H1 (cell line): ENCODE results near the gene ADARB2. TPM values are rescaled to one million over a fixed set of nuclear protein-coding genes. Genes with fewer than 3 reads are reported as not detected.

Experiments
- CTCF ChIA-PET: fragments of 300-600 bp; sonication (Branson Sonifier 250); formaldehyde crosslinking; loops from one replicate; lab custom pipeline; 2021; ENCODE audit not compliant: partially characterized antibody; lab: Charles Lee
- POLR2A ChIA-PET: fragments of 300-600 bp; sonication (Branson Sonifier 250); formaldehyde crosslinking; loops from one replicate; lab custom pipeline; 2021; ENCODE audit warnings: inconsistent platforms; ENCODE audit not compliant: partially characterized antibody; lab: Charles Lee
- DNase-seq, 2 experiments: peaks; one replicate each; pipeline versions ENCODE4 v3.0.0 to v3.0.0-alpha.2; 2010 to 2022; ENCODE audit warnings: low spot score in 2 of 2, low read depth in 1 of 2, mixed read lengths in 1 of 2
- FAIRE-seq: peaks from 2 replicates; lab custom pipeline; 2011; peaks lifted over from hg19 to GRCh38; lab: Jason Lieb, UNC
- H2AFZ ChIP-seq: 2 replicates; pipeline ENCODE4 v1.8.1; 2012; ENCODE audit warnings: low read length, inconsistent platforms
- H2AK5ac ChIP-seq: 2 replicates; pipeline ENCODE4 v1.6.1; 2013; ENCODE audit warnings: low read depth, low read length
- H2BK120ac ChIP-seq: replicated peaks from 2 replicates; pipeline ENCODE3; 2013; ENCODE audit warnings: low read depth, low read length, inconsistent platforms
- H2BK12ac ChIP-seq: 2 replicates; pipeline ENCODE4 v1.6.1; 2013; ENCODE audit warnings: low read depth, low read length
- H2BK15ac ChIP-seq: 2 replicates; pipeline ENCODE4 v1.6.1; 2013; ENCODE audit warnings: low read length
- H2BK20ac ChIP-seq: 2 replicates; pipeline ENCODE4 v1.6.1; 2013; ENCODE audit warnings: low read length
- H2BK5ac ChIP-seq: 2 replicates; pipeline ENCODE4 v1.6.1; 2013; ENCODE audit warnings: low read depth, low read length
- H3K14ac ChIP-seq: 2 replicates; pipeline ENCODE4 v1.6.1; 2013; ENCODE audit warnings: inconsistent platforms; ENCODE audit not compliant: insufficient read length
- H3K18ac ChIP-seq: 2 replicates; pipeline ENCODE4 v1.6.1; 2013; ENCODE audit warnings: low read length; ENCODE audit errors: extremely low read depth
- H3K23ac ChIP-seq: 2 replicates; pipeline ENCODE4 v1.6.1; 2013; ENCODE audit warnings: inconsistent platforms; ENCODE audit not compliant: insufficient read length
- H3K23me2 ChIP-seq: 2 replicates; pipeline ENCODE4 v1.6.1; 2013; ENCODE audit warnings: low read depth, low read length
- H3K27ac ChIP-seq: 2 replicates; pipeline ENCODE4 v1.6.1; 2011; ENCODE audit warnings: low read depth, low read length, inconsistent platforms
- H3K27me3 ChIP-seq, 4 experiments: replicated peaks in 1 of 4; 1 replicate in 1 of 4; 2 replicates in 3 of 4; pipeline versions ENCODE4 v1.6.1 to v1.8.1; 2011 to 2013; ENCODE audit warnings: low read length in 3 of 4, mild to moderate bottlenecking in 3 of 4, inconsistent platforms in 2 of 4, mixed read lengths in 2 of 4, moderate library complexity in 1 of 4; ENCODE audit not compliant: control insufficient read depth in 3 of 4, insufficient read depth in 3 of 4; ENCODE audit errors: extremely low read depth in 1 of 4
- H3K36me3 ChIP-seq, 4 experiments: 2 replicates each; pipeline versions ENCODE4 v1.6.1 to v1.8.1; 2011 to 2013; ENCODE audit warnings: mild to moderate bottlenecking in 4 of 4, low read length in 3 of 4, moderate library complexity in 2 of 4, control low read depth in 1 of 4, inconsistent platforms in 1 of 4; ENCODE audit not compliant: insufficient read depth in 4 of 4, control insufficient read depth in 2 of 4
- H3K4ac ChIP-seq: replicated peaks from 2 replicates; pipeline ENCODE3; 2013; ENCODE audit warnings: low read length, low read depth, mixed read lengths, inconsistent platforms; ENCODE audit not compliant: insufficient read length
- H3K4me1 ChIP-seq, 4 experiments: replicated peaks in 1 of 4; 1 replicate in 1 of 4; 2 replicates in 3 of 4; pipeline versions ENCODE4 v1.6.1 to v1.8.1; 2011 to 2013; ENCODE audit warnings: low read length in 3 of 4, inconsistent platforms in 2 of 4, mixed read lengths in 1 of 4; ENCODE audit not compliant: insufficient read depth in 4 of 4, control insufficient read depth in 3 of 4
- H3K4me2 ChIP-seq, 2 experiments: 2 replicates each; pipeline versions ENCODE4 v1.6.1 to v1.8.1; 2011 to 2013; ENCODE audit warnings: low read depth in 2 of 2, low read length in 2 of 2, control low read depth in 1 of 2, inconsistent platforms in 1 of 2, mild to moderate bottlenecking in 1 of 2; ENCODE audit not compliant: insufficient read depth in 1 of 2
- H3K4me3 ChIP-seq, 4 experiments: fragments of 200-600, 300-600 bp in 1 of 4; sonication (generic), shearing (Covaris generic), sonication (Bioruptor Twin) in 1 of 4; 2 replicates each; pipeline versions ENCODE4 v1.5.1 to v1.8.1; 2011 to 2016; ENCODE audit warnings: low read length in 4 of 4, low read depth in 3 of 4, control low read depth in 2 of 4, inconsistent platforms in 2 of 4, mild to moderate bottlenecking in 2 of 4, mixed read lengths in 1 of 4, moderate library complexity in 1 of 4; ENCODE audit not compliant: insufficient read depth in 2 of 4; ENCODE audit errors: extremely low read depth in 1 of 4
- H3K56ac ChIP-seq: replicated peaks from 2 replicates; pipeline ENCODE3; 2013; ENCODE audit warnings: low read depth, mild to moderate bottlenecking, mixed read lengths, low read length, inconsistent platforms; ENCODE audit not compliant: insufficient read length
- H3K79me1 ChIP-seq: 2 replicates; pipeline ENCODE4 v1.6.1; 2013; ENCODE audit warnings: low read depth, low read length, control low read depth
- H3K79me2 ChIP-seq, 2 experiments: 2 replicates each; pipeline versions ENCODE4 v1.6.1 to v1.8.1; 2012 to 2013; ENCODE audit warnings: low read length in 2 of 2, mild to moderate bottlenecking in 2 of 2, inconsistent platforms in 1 of 2; ENCODE audit not compliant: insufficient read depth in 2 of 2, control insufficient read depth in 1 of 2
- H3K9ac ChIP-seq, 4 experiments: replicated peaks in 1 of 4; 1 replicate in 1 of 4; 2 replicates in 3 of 4; pipeline versions ENCODE4 v1.6.1 to v1.8.1; 2011 to 2013; ENCODE audit warnings: low read depth in 3 of 4, low read length in 3 of 4, control low read depth in 2 of 4, mild to moderate bottlenecking in 2 of 4, moderate library complexity in 2 of 4, inconsistent platforms in 1 of 4; ENCODE audit errors: extremely low read depth in 1 of 4
- H3K9me3 ChIP-seq, 2 experiments: 2 replicates each; pipeline versions ENCODE4 v1.6.1 to v1.8.1; 2012 to 2013; ENCODE audit warnings: mild to moderate bottlenecking in 2 of 2, moderate library complexity in 2 of 2, control low read depth in 1 of 2, inconsistent platforms in 1 of 2, low read depth in 1 of 2, low read length in 1 of 2, mixed read lengths in 1 of 2; ENCODE audit not compliant: insufficient read depth in 2 of 2
- H4K20me1 ChIP-seq, 2 experiments: replicated peaks in 1 of 2; 2 replicates each; pipeline versions ENCODE3 to v1.8.1; 2011 to 2013; ENCODE audit warnings: inconsistent platforms in 2 of 2, low read length in 2 of 2, mild to moderate bottlenecking in 1 of 2; ENCODE audit not compliant: insufficient read depth in 2 of 2, control insufficient read depth in 1 of 2
- H4K5ac ChIP-seq: 2 replicates; pipeline ENCODE4 v1.6.1; 2013; ENCODE audit warnings: low read length, low read depth, mixed read lengths, inconsistent platforms; ENCODE audit not compliant: insufficient read length
- H4K8ac ChIP-seq: 2 replicates; pipeline ENCODE4 v1.8.0; 2013; ENCODE audit warnings: mild to moderate bottlenecking, moderate library complexity, low read length, inconsistent platforms; ENCODE audit not compliant: insufficient read depth; ENCODE audit errors: extremely low read depth
- H4K91ac ChIP-seq: replicated peaks from 2 replicates; pipeline ENCODE3; 2013; ENCODE audit warnings: low read length, mixed read lengths, inconsistent platforms; ENCODE audit not compliant: insufficient read length
- ATF2 ChIP-seq: IDR thresholded peaks from 2 replicates; pipeline ENCODE4 v1.6.1; 2012; ENCODE audit warnings: low read length, inconsistent platforms
- CBX8 ChIP-seq: fragments of 300-800, 300-1000 bp; sonication (generic); IDR thresholded peaks from 2 replicates; pipeline ENCODE4 v1.7.1; 2016; ENCODE audit warnings: low read depth, low read length, borderline replicate concordance
- E2F6 ChIP-seq: IDR thresholded peaks from 2 replicates; pipeline ENCODE4 v1.6.1; 2012; ENCODE audit warnings: inconsistent platforms
- GTF2F1 ChIP-seq: IDR thresholded peaks from 2 replicates; pipeline ENCODE4 v1.6.1; 2012; ENCODE audit warnings: low read depth, low read length, improper control_type of control experiment, borderline replicate concordance
- KDM1A ChIP-seq: fragments of 200-600, 300-600 bp; sonication (generic); IDR thresholded peaks from 2 replicates; pipeline ENCODE4 v1.7.1; 2016; ENCODE audit warnings: mild to moderate bottlenecking, low read length, borderline replicate concordance
- KDM5A ChIP-seq: fragments of 200-600 bp; IDR thresholded peaks from 2 replicates; pipeline ENCODE4 v1.7.1; 2012; ENCODE audit warnings: mild to moderate bottlenecking, low read length, inconsistent platforms, mixed read lengths
- SIN3A ChIP-seq, 2 experiments: IDR thresholded peaks in 1 of 2; conservative IDR thresholded peaks in 1 of 2; 2 replicates each; pipeline ENCODE4 v1.6.1; 2011 to 2012; ENCODE audit warnings: low read length in 2 of 2, improper control_type of control experiment in 1 of 2, low read depth in 1 of 2, mild to moderate bottlenecking in 1 of 2
- TAF7 ChIP-seq: optimal IDR thresholded peaks from 2 replicates; pipeline ENCODE3; 2011; ENCODE audit warnings: low read depth, mild to moderate bottlenecking, inconsistent platforms, low read length, moderate library complexity, borderline replicate concordance
- WGBS, 2 experiments: shearing (Covaris generic) in 1 of 2; methylation state at CpG; one replicate each; pipeline versions ENCODE4 v1.1.6 to v1.1.7; 2013 to 2015; ENCODE audit warnings: low lambda C conversion rate in 2 of 2, mixed read lengths in 2 of 2, inconsistent platforms in 1 of 2, low coverage in 1 of 2, missing lambda C conversion rate in 1 of 2; ENCODE audit not compliant: insufficient replicate concordance in 2 of 2, insufficient coverage in 1 of 2, insufficient read length in 1 of 2; ENCODE audit errors: extremely low coverage in 1 of 2, missing lambda C conversion rate in 1 of 2; 5-methylcytosine and 5-hydroxymethylcytosine counted together
- polyA plus RNA-seq, 7 experiments: library from polyadenylated mRNA; depleted of rRNA in 3 of 7; stranded (reverse) in 5 of 7; unstranded in 2 of 7; fragments of >200 nt in 5 of 7; fragments of 200-250 nt in 2 of 7; gene quantifications; 1 replicate in 5 of 7; 2 replicates in 1 of 7; 4 replicates in 1 of 7; pipeline versions ENCODE4 v1.2.1 to v1.2.3, GENCODE V29; 2011 to 2013; ENCODE audit warnings: missing spikeins in 2 of 7, mixed read lengths in 2 of 7
- total RNA-seq: library from RNA; stranded (reverse); fragmentation: NEBNext Ultra II Directional; extraction: Animal tissue kit (Norgen Biotek cat#: 25700); gene quantifications from 2 replicates; pipeline ENCODE4 v1.2.1, GENCODE V29; 2021

ADARB2 gene
- total and polyA plus RNA-seq, 2 of the 8 experiments (the other 6 are each of a cell fraction or from before 2014, with no cell fraction given), result 2.2 to 2.8 TPM

- TF ChIP-seq E2F6, result no peak
- no peak for TF ChIP-seq TAF7
- TF ChIP-seq SIN3A (conservative IDR thresholded peaks at IDR 0.05 in 1 of 2, IDR thresholded peaks at IDR 0.05 in 1 of 2; ENCODE audit: low read depth in 1 of 2, low read length in 2 of 2), result no peak
- TF ChIP-seq KDM1A, result no peak
- TF ChIP-seq GTF2F1, result no peak
- no peak for TF ChIP-seq ATF2
- no peak for TF ChIP-seq CBX8
- TF ChIP-seq KDM5A, result no peak
- TF ChIP-seq, all 59 proteins: peak for 0
- CTCF ChIA-PET, result interaction anchor here (0.7 kb wide), 2 partner anchors 19 to 1694 kb away, joined by 3 to 4 read pairs; no protein-coding TSS in a partner anchor
- Histone ChIP-seq H2BK5ac (no peak overlapping the region), H3K4me3 (no peak overlapping the region), H3K14ac (no peak overlapping the region), H3K27me3 (no peaks in the 10 kb centered on the region), H2BK20ac (no peak overlapping the region), H3K23ac (no peak overlapping the region), H4K5ac (no peak overlapping the region), H3K27ac (no peak overlapping the region), H3K4ac (no peak overlapping the region), H3K36me3 (no peaks in the 10 kb centered on the region), H4K91ac (no peak overlapping the region), H4K20me1 (no peaks in the 10 kb centered on the region), H3K9ac (no peak overlapping the region), H2BK15ac (no peak overlapping the region), H3K56ac (no peak overlapping the region), H2BK12ac (no peak overlapping the region), H3K23me2 (no peaks in the 10 kb centered on the region), H2AFZ (no peak overlapping the region), H3K4me2 (no peak overlapping the region), H2AK5ac (0 out of 2 replicates have a peak overlapping the region, but pooled peaks have one; percentile 4), H4K8ac (no peak overlapping the region), H3K4me1 (peaks cover 6 to 21% (median 10%) of the 10 kb centered on the region in 4 experiments; a peak in 6 of 7 replicates), H3K79me2 (no peaks in the 10 kb centered on the region), H3K9me3 (no peaks in the 10 kb centered on the region), H3K79me1 (no peaks in the 10 kb centered on the region), H2BK120ac (no peak overlapping the region), H3K18ac (no peak overlapping the region)
- 85% methylated on average over 27 of the region's 27 CpGs; no CpG with 5 or more reads in 1 of the 2 experiments for WGBS, 2 experiments
- POLR2A ChIA-PET, result no interaction called here
- no peak for DNase-seq
- no peak for FAIRE-seq
Measured at GRCh38 chr10:1200866-1201807, 536.2 kb downstream of the ADARB2 start.
